ENCODE data around the gene ARHGAP25. TPM values are rescaled to one million over a fixed set of nuclear protein-coding genes. Genes with fewer than 3 reads are reported as not detected.

ARHGAP25 gene
- total RNA-seq, 2 experiments from 2014 or later, result 18.6 to 43.8 TPM

GRCh38 chr2:68791914-68792313 is 57.3 kb downstream of the ARHGAP25 start:
- H3K4me3 ChIP-seq (ENCODE audit: low read depth, low read length, poor library complexity, severe bottlenecking), result no peak overlapping the region
- no peaks in the 10 kb centered on the region for H3K9me2 ChIP-seq (ENCODE audit: insufficient read depth, low read length)
- BruUV-seq (replicated peaks), result no TSS peak
- DNase-seq (ENCODE audit: low spot score), result no peak
- peaks cover 54% of the 10 kb centered on the region for H3K36me3 ChIP-seq (ENCODE audit: insufficient read depth, low read length)
- CTCF ChIA-PET (ENCODE audit: unreplicated experiment), result interaction anchor here (0.8 kb wide), 1 partner anchor 83 kb away, joined by 3 read pairs; no protein-coding TSS in a partner anchor
- H3K27ac ChIP-seq (ENCODE audit: low read depth, low read length, poor library complexity, severe bottlenecking), result no peak overlapping the region
- H3K79me2 ChIP-seq (ENCODE audit: insufficient read depth, low read depth, low read length), result no peaks in the 10 kb centered on the region
- no peak for TF ChIP-seq EZH2phosphoT487 (IDR thresholded peaks at IDR 0.05; ENCODE audit: borderline replicate concordance, low read depth, low read length)
- TF ChIP-seq, protein P1, sequence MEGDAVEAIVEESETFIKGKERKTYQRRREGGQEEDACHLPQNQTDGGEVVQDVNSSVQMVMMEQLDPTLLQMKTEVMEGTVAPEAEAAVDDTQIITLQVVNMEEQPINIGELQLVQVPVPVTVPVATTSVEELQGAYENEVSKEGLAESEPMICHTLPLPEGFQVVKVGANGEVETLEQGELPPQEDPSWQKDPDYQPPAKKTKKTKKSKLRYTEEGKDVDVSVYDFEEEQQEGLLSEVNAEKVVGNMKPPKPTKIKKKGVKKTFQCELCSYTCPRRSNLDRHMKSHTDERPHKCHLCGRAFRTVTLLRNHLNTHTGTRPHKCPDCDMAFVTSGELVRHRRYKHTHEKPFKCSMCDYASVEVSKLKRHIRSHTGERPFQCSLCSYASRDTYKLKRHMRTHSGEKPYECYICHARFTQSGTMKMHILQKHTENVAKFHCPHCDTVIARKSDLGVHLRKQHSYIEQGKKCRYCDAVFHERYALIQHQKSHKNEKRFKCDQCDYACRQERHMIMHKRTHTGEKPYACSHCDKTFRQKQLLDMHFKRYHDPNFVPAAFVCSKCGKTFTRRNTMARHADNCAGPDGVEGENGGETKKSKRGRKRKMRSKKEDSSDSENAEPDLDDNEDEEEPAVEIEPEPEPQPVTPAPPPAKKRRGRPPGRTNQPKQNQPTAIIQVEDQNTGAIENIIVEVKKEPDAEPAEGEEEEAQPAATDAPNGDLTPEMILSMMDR (conservative IDR thresholded peaks at IDR 0.05; ENCODE audit: low read length), result no peak
- peaks cover 11% of the 10 kb centered on the region; the same call in 1 of the 2 replicates for H3K9me3 ChIP-seq (ENCODE audit: low read length)
- H4K20me1 ChIP-seq (ENCODE audit: insufficient read depth, low read length), result no peaks in the 10 kb centered on the region
- peak overlapping the region; percentile 65; the same call in 1 of the 2 replicates for H3K4me2 ChIP-seq (ENCODE audit: low read length)
- intact Hi-C loops (cut with micrococcal nuclease; ENCODE audit: unreplicated experiment), result no loop called here
- H2AFZ ChIP-seq (ENCODE audit: low read length), result no peak overlapping the region
- POLR2A ChIA-PET, result interaction anchor here (0.6 to 9.0 kb wide), 7 partner anchors 17 to 116 kb away, joined by 3 to 64 read pairs (median 6); no protein-coding TSS in a partner anchor
- peaks cover 68% of the 10 kb centered on the region for H3K4me1 ChIP-seq (ENCODE audit: insufficient read depth, low read length, poor library complexity, severe bottlenecking)

DNA sequence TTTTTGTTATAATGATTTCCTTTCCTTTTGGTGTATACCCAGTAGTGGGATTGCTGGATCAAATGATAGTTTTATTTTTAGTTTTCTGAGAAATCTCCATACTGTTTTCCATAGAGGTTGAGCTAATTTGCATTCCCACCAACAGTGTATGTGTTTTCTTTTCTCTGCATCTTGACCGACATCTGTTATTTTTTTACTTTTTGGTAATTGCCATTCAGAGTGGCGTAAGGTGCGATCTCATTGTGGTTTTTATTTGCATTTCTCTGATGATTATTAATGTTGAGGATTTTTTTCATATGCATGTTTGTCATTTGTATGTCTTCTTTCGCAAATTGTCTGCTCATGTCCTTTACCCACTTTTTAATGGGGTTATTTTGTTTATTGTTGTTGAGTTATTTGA is 58.1 kb downstream of the ARHGAP25 start:
- Histone ChIP-seq H3K36me3 (ENCODE audit: insufficient read depth, low read length) (peaks cover 54% of the 10 kb centered on the region), H4K20me1 (ENCODE audit: insufficient read depth, low read length) (no peaks in the 10 kb centered on the region), H3K9me2 (ENCODE audit: insufficient read depth, low read length) (no peaks in the 10 kb centered on the region), H3K4me1 (ENCODE audit: insufficient read depth, low read length, poor library complexity, severe bottlenecking) (peaks cover 62% of the 10 kb centered on the region), H3K4me3 (ENCODE audit: low read depth, low read length, poor library complexity, severe bottlenecking) (no peak overlapping the region), H3K4me2 (ENCODE audit: low read length) (no peak overlapping the region), H3K79me2 (ENCODE audit: insufficient read depth, low read depth, low read length) (no peaks in the 10 kb centered on the region), H2AFZ (ENCODE audit: low read length) (no peak overlapping the region), H3K9me3 (ENCODE audit: low read length) (peaks cover 11% of the 10 kb centered on the region; the same call in 1 of the 2 replicates), H3K27ac (ENCODE audit: low read depth, low read length, poor library complexity, severe bottlenecking) (no peak overlapping the region)
- ChIA-PET POLR2A (interaction anchor here (0.8 to 9.0 kb wide), 6 partner anchors 18 to 115 kb away, joined by 3 to 64 read pairs (median 4); no protein-coding TSS in a partner anchor), CTCF (ENCODE audit: unreplicated experiment) (no interaction called here)
- intact Hi-C loops (cut with micrococcal nuclease; ENCODE audit: unreplicated experiment), result no loop called here
- TF ChIP-seq, protein P1 (conservative IDR thresholded peaks at IDR 0.05; ENCODE audit: low read length), result no peak
- no peak for TF ChIP-seq EZH2phosphoT487 (IDR thresholded peaks at IDR 0.05; ENCODE audit: borderline replicate concordance, low read depth, low read length)
- BruUV-seq (replicated peaks), result no TSS peak
- DNase-seq (ENCODE audit: low spot score), result no peak

- peak; percentile 24 for DNase-seq (ENCODE audit: low spot score)
- intact Hi-C loops (cut with micrococcal nuclease; ENCODE audit: unreplicated experiment), result no loop called here
- peak overlapping the region; percentile 7; the same call in 1 of the 2 replicates for H3K4me2 ChIP-seq (ENCODE audit: low read length)
- ChIA-PET CTCF (ENCODE audit: unreplicated experiment) (no interaction called here), POLR2A (no interaction called here)
- H3K27ac ChIP-seq (ENCODE audit: low read depth, low read length, poor library complexity, severe bottlenecking), result no peak overlapping the region
- no peaks in the 10 kb centered on the region for H3K79me2 ChIP-seq (ENCODE audit: insufficient read depth, low read depth, low read length)
- TF ChIP-seq EZH2phosphoT487 (IDR thresholded peaks at IDR 0.05; ENCODE audit: borderline replicate concordance, low read depth, low read length), result no peak
- TF ChIP-seq, protein P1 (conservative IDR thresholded peaks at IDR 0.05; ENCODE audit: low read length), result no peak
- H3K4me3 ChIP-seq (ENCODE audit: low read depth, low read length, poor library complexity, severe bottlenecking), result no peak overlapping the region
- H3K36me3 ChIP-seq (ENCODE audit: insufficient read depth, low read length), result peaks cover 57% of the 10 kb centered on the region
- no peaks in the 10 kb centered on the region for H3K9me2 ChIP-seq (ENCODE audit: insufficient read depth, low read length)
- no peaks in the 10 kb centered on the region for H4K20me1 ChIP-seq (ENCODE audit: insufficient read depth, low read length)
- H3K4me1 ChIP-seq (ENCODE audit: insufficient read depth, low read length, poor library complexity, severe bottlenecking), result peaks cover 25% of the 10 kb centered on the region
- BruUV-seq (replicated peaks), result no TSS peak
- peaks cover 11% of the 10 kb centered on the region; the same call in 1 of the 2 replicates for H3K9me3 ChIP-seq (ENCODE audit: low read length)
- no peak overlapping the region for H2AFZ ChIP-seq (ENCODE audit: low read length)
Observed at GRCh38 chr2:68796295-68796905, 61.8 kb downstream of the ARHGAP25 start.
